ENCODE data around the gene GPR137.

Gene GPR137

DNA sequence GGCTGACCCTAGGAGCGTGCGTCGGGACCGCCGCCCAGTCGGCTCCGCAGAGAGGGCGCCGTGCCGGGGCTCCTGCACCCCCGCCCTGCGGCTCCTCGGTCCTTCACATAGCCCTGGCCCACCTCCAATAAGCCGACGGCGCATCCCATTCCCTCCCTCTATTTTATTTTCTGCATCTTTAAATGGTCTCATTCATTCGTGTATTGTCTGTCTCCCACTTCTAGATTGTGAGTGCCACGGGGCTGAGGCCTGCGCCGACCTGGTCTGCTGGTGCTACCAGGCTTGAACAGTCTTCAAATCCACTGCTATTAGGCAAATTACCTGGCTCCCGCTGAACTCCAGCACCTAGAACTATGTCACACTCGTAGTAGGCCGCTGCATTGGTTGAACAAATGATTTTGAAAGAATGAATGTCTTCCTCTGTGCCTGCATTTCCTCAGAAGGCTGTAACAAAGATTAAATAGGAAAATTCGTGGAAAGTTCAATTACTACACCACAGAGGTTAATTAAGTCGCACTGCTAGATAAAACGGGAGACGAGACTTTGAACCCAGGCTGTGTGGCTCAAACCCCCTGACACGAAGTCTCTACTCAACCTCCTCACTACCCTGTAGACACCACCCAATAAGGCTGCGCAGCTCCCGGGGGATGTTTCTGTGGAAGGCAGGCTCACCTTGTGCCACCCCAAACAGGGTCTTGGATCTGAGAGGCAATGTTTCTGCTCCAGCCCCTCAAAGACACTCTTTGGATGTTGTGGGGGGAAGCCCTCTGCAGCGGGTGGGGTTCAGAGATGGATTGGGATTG is 37.7 kb upstream of the GPR137 start:
- no peaks in the 10 kb centered on the region for H3K9me3 ChIP-seq
- peak overlapping the region; percentile 97 for H3K4me2 ChIP-seq
- no peak for TF ChIP-seq Cebpa-rat (IDR thresholded peaks at IDR 0.05)
- H3K9ac ChIP-seq, result peak overlapping the region; percentile 97; the same call in 1 of the 2 replicates
- peaks cover 39% of the 10 kb centered on the region for H4K20me1 ChIP-seq
- H3K4me3 ChIP-seq, result peak overlapping the region; percentile 97
- peaks cover 23% of the 10 kb centered on the region for H3K36me3 ChIP-seq
- no peaks in the 10 kb centered on the region for H3K27me3 ChIP-seq
- peak overlapping the region; percentile 97 for H3K27ac ChIP-seq
- peaks cover 72% of the 10 kb centered on the region for H3K4me1 ChIP-seq

DNA sequence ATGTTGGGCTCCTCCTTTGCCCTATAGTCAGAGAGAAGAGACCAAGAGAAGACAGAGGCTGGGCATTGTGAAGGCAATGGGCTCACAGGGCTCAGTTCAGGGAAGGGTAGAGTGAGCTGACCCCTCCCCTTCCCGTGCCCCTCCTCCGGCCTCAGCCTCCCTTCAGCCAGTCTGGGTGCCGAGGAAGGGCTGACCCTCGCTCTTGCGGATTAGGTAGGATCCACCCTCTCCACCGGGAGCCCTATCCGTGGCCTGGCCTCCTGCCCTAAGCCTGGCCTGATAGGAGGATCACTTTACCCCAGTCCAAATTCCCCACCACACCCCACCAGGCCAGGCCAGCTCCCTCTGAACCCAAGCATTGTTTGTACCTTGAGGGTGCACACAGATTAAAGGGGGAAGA is 37.1 kb upstream of the GPR137 start:
- peaks cover 72% of the 10 kb centered on the region for H3K4me1 ChIP-seq
- peaks cover 16% of the 10 kb centered on the region for H3K36me3 ChIP-seq
- no peak for TF ChIP-seq Cebpa-rat (IDR thresholded peaks at IDR 0.05)
- H3K4me3 ChIP-seq, result no peak overlapping the region
- H3K27me3 ChIP-seq, result no peaks in the 10 kb centered on the region
- H3K4me2 ChIP-seq, result peak overlapping the region; percentile 97
- peak overlapping the region; percentile 86; the same call in 1 of the 2 replicates for H3K9ac ChIP-seq
- H4K20me1 ChIP-seq, result peaks cover 39% of the 10 kb centered on the region
- no peaks in the 10 kb centered on the region for H3K9me3 ChIP-seq
- peak overlapping the region; percentile 97 for H3K27ac ChIP-seq

DNA sequence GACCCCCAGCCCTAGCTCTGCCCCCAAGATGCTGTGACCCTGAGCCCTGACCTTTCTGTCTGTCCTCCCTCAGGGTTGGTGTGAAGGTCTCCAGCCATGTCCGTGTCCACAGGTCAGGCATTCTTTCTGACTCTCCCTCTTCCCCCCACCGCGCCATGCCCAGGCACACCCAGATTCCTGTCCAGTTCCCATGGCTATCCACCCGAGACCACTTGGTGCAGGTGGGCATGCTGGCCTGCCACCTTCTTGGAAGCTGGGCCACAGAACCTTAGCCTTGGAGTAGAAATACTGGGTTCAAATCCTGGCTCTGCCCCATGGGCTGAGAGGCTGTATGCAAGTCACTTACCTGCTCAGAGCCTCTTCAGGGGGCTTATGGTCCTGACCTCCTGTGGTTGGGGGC is 36.6 kb upstream of the GPR137 start:
- no peak for TF ChIP-seq Cebpa-rat (IDR thresholded peaks at IDR 0.05)
- H3K4me2 ChIP-seq, result peak overlapping the region; percentile 97

DNA sequence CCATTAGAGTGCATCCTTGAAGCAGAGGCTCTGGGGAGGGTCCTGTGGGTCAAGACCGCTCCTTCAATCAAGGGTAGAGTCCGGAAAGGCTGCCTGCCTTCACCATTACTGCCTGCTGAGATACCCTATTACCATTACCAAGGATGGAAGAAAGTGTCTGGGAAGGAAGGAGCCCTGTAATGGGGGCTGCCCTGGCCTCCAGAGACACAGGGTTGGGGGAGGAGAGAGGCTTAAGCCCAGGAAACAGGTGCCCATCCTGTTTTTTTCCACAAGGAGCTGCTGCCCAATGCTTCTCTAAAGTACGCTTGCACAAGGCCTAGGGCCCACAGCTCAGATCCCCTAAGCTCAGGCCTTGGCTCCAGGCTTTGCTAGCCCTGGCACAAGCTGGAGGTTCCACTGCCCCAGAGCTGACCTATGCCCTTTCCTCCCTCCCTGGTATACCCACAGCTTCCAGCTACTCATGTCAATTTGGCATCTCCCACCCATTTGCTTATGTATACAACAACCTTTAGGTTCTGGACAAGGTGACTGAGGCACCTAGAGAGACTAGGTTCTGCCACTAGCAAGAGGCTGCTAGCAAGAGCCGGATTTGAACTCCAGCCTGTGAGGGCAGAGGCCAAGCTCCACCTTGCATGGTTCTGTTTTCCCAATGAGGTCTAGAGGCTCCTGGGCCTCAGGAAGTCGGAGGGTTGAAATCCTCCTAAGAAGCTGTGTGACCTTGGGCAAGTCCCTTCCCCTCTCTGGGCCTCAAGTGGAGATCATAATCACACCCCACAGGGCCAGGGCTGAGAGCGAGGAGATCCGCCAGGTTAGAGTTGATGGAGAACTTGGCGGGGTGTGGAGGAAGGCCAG is 35.9 kb upstream of the GPR137 start:
- H3K36me3 ChIP-seq, result peaks cover 12% of the 10 kb centered on the region
- peaks cover 39% of the 10 kb centered on the region for H4K20me1 ChIP-seq
- H3K4me1 ChIP-seq, result peaks cover 70% of the 10 kb centered on the region
- TF ChIP-seq Cebpa-rat (IDR thresholded peaks at IDR 0.05), result no peak
- peak overlapping the region; percentile 97 for H3K27ac ChIP-seq
- peak overlapping the region; percentile 86 for H3K9ac ChIP-seq
- peak overlapping the region; percentile 92 for H3K4me3 ChIP-seq
- H3K9me3 ChIP-seq, result no peaks in the 10 kb centered on the region
- peak overlapping the region; percentile 97 for H3K4me2 ChIP-seq
- no peaks in the 10 kb centered on the region for H3K27me3 ChIP-seq

More for the DNA sequence above, 36.6 kb upstream of the GPR137 start:
- no peak overlapping the region for H3K4me3 ChIP-seq
- H3K36me3 ChIP-seq, result peaks cover 12% of the 10 kb centered on the region
- peaks cover 39% of the 10 kb centered on the region for H4K20me1 ChIP-seq
- H3K27me3 ChIP-seq, result no peaks in the 10 kb centered on the region
- H3K4me1 ChIP-seq, result peaks cover 72% of the 10 kb centered on the region
- H3K9ac ChIP-seq, result peak overlapping the region; percentile 86; the same call in 1 of the 2 replicates
- no peaks in the 10 kb centered on the region for H3K9me3 ChIP-seq
- H3K27ac ChIP-seq, result peak overlapping the region; percentile 97

DNA sequence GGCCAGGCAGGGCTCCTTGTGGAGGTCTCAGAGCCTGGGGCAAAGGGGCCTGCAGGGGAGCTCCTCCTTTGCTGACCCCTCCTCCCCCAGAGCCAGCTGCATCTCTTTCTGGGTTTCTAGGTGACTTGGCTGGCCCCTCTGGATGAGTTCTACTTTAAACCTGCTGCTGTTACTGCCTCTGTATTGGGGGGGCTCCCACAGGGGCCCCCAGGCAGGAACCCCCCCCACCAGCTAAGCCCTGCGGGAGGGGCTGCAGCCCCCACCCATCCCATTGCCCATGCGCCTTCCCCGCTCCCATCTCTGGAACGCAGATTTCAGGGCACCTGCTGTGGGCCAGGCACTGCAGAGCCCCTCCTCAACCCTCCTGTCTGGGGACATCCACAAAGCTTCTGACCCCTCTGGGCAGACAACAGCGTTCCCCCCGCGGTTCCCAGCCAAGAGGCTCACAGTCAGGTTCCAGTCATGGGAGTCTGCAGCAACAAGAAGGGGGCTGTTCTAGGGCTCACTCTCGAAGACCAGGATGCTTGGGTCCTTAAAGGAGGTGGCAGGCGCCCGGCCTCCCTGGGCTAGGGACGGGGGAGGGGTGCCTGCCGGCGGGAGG is 35.1 kb upstream of the GPR137 start:
- peaks cover 15% of the 10 kb centered on the region for H3K36me3 ChIP-seq
- peaks cover 66% of the 10 kb centered on the region for H3K4me1 ChIP-seq
- TF ChIP-seq Cebpa-rat (IDR thresholded peaks at IDR 0.05), result no peak
- H3K27ac ChIP-seq, result peak overlapping the region; percentile 97
- peak overlapping the region; percentile 92 for H3K4me3 ChIP-seq
- H3K27me3 ChIP-seq, result no peaks in the 10 kb centered on the region
- peaks cover 35% of the 10 kb centered on the region for H4K20me1 ChIP-seq
- H3K9me3 ChIP-seq, result no peaks in the 10 kb centered on the region
- peak overlapping the region; percentile 86 for H3K9ac ChIP-seq
- peak overlapping the region; percentile 97 for H3K4me2 ChIP-seq

DNA sequence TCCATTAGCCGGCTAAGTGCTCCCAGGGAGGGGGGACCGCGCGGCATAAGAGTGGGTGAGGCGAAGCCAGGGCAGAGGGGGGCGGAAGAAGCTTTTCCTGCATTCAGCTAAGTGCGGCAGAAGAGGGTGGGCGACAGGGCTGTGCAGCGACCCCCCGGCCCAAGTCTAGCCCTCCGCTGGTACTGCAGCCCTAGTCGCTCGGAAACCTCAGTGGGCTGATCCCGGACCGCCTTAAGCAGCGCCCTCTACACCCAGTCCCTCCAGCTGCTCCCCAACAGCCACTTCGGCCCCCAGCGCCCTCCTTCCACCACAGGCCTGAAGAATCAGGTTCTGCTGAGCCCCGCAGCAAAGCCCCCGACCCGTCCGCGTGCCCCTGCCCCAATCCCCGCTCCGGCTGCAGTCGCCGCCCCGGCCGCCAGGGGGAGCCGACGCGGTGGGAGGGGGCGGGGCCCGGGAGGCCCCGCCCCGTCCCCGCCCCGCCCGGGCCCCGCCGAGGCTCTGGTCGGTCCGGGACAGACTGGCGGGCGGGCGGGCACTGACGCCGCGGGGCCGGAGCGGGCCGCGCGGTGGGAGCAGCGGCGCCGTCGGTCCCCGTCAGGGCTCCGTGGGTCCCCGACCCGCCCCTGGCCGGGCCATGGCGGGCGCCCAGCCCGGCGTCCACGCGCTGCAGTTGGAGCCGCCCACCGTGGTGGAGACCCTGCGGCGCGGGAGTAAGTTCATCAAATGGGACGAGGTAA is 34.5 kb upstream of the GPR137 start, which contains the start of gene PLCB3:
Gene PLCB3 (plus strand): TSS at position 515 of the 737 bp plus-strand sequence. CDS start 120 bp downstream, at position 635.
- Histone ChIP-seq H3K36me3 (peaks cover 22% of the 10 kb centered on the region), H3K27ac (peak within 1 kb of the TSS; percentile 97), H3K27me3 (no peaks in the 10 kb centered on the region), H3K4me3 (peak within 1 kb of the TSS; percentile 92), H3K9ac (peak within 1 kb of the TSS; percentile 86), H3K9me3 (no peaks in the 10 kb centered on the region), H3K4me1 (peaks cover 66% of the 10 kb centered on the region), H3K4me2 (peak within 1 kb of the TSS; percentile 97), H4K20me1 (peaks cover 33% of the 10 kb centered on the region)
- no peak for TF ChIP-seq Cebpa-rat (IDR thresholded peaks at IDR 0.05)

- Histone ChIP-seq H3K4me2 (peak overlapping the region; percentile 97), H3K27me3 (no peaks in the 10 kb centered on the region), H4K20me1 (peaks cover 33% of the 10 kb centered on the region), H3K4me1 (peaks cover 66% of the 10 kb centered on the region), H3K9ac (peak overlapping the region; percentile 86), H3K4me3 (peak overlapping the region; percentile 92), H3K36me3 (peaks cover 27% of the 10 kb centered on the region), H3K9me3 (no peaks in the 10 kb centered on the region), H3K27ac (peak overlapping the region; percentile 97)
- TF ChIP-seq Cebpa-rat (IDR thresholded peaks at IDR 0.05), result no peak
Observed at GRCh38 chr11:64251753-64252002, 34.0 kb upstream of the GPR137 start.

- H3K4me1 ChIP-seq, result peaks cover 66% of the 10 kb centered on the region
- peak overlapping the region; percentile 97 for H3K4me2 ChIP-seq
- peaks cover 33% of the 10 kb centered on the region for H3K36me3 ChIP-seq
- H3K27ac ChIP-seq, result peak overlapping the region; percentile 97
- peak overlapping the region; percentile 92 for H3K4me3 ChIP-seq
- H4K20me1 ChIP-seq, result peaks cover 33% of the 10 kb centered on the region
- no peaks in the 10 kb centered on the region for H3K9me3 ChIP-seq
- no peaks in the 10 kb centered on the region for H3K27me3 ChIP-seq
- H3K9ac ChIP-seq, result peak overlapping the region; percentile 86
- TF ChIP-seq Cebpa-rat (IDR thresholded peaks at IDR 0.05), result no peak
Observed at GRCh38 chr11:64252003-64252872, 33.4 kb upstream of the GPR137 start.
